Measurements from ENCODE around the gene RND1.
"Not testable (repeated sequence)": the region's sequence is repeated elsewhere in the genome, so short reads cannot be mapped to it uniquely, and the experiment has no call there.

The RND1 gene

GRCh38 chr12:48851883-48852733 is 13.6 kb downstream of the RND1 start, which contains the start of gene DDX23:
Gene DDX23 (minus strand): TSS chr12:48852163. CDS start chr12:48845782, 6,381 bp downstream.
- TF ChIP-seq CTCF (IDR thresholded peaks at IDR 0.05; ENCODE audit: insufficient read depth, low read depth, low read length, missing control alignments): no peak
- H3K4me3 ChIP-seq (ENCODE audit: low read length): peak within 1 kb of the TSS; percentile 99
- peak; percentile 99 for DNase-seq (ENCODE audit: low read depth)

GRCh38 chr12:48842021-48842420 is 23.6 kb downstream of the RND1 start:
- not testable (repeated sequence) for DNase-seq (ENCODE audit: low read depth); H3K4me3 ChIP-seq (ENCODE audit: low read length)

GRCh38 chr12:48838048-48838447 is 27.6 kb downstream of the RND1 start:
- TF ChIP-seq CTCF (IDR thresholded peaks at IDR 0.05; ENCODE audit: insufficient read depth, low read depth, low read length, missing control alignments): no peak
- DNase-seq (ENCODE audit: low read depth): no peak
- no peak overlapping the region for H3K4me3 ChIP-seq (ENCODE audit: low read length)

- TF ChIP-seq CTCF (IDR thresholded peaks at IDR 0.05; ENCODE audit: insufficient read depth, low read depth, low read length, missing control alignments): no peak
- DNase-seq (ENCODE audit: low read depth): no peak
- H3K4me3 ChIP-seq (ENCODE audit: low read length): no peak overlapping the region
These were observed 33.2 kb downstream of the RND1 start for GRCh38 chr12:48832321-48833060.

GRCh38 chr12:48831257-48831656 is 34.4 kb downstream of the RND1 start:
- no peak overlapping the region for H3K4me3 ChIP-seq (ENCODE audit: low read length)
- no peak for DNase-seq (ENCODE audit: low read depth)
- TF ChIP-seq CTCF (IDR thresholded peaks at IDR 0.05; ENCODE audit: insufficient read depth, low read depth, low read length, missing control alignments): no peak

GRCh38 chr12:48828841-48829575 is 36.7 kb downstream of the RND1 start:
- TF ChIP-seq CTCF (IDR thresholded peaks at IDR 0.05; ENCODE audit: insufficient read depth, low read depth, low read length, missing control alignments): no peak
- H3K4me3 ChIP-seq (ENCODE audit: low read length): no peak overlapping the region
- no peak for DNase-seq (ENCODE audit: low read depth)

- DNase-seq (ENCODE audit: low read depth): no peak
- no peak overlapping the region for H3K4me3 ChIP-seq (ENCODE audit: low read length)
- TF ChIP-seq CTCF (IDR thresholded peaks at IDR 0.05; ENCODE audit: insufficient read depth, low read depth, low read length, missing control alignments): no peak
These were observed 37.4 kb downstream of the RND1 start for GRCh38 chr12:48828293-48828692.
